IMR-90 (cell line): ENCODE data around the gene KRTAP10-11. TPM values are rescaled to one million over a fixed set of nuclear protein-coding genes. Genes with fewer than 3 reads are reported as not detected.

Source experiments
- ATAC-seq: fragments of 200-7000 bp; cut with Tn5 transposase; 2 replicates; pipeline ENCODE4 v1.9.1; 2020; ENCODE audit warnings: low read depth, mild to moderate bottlenecking, moderate library complexity
- BruUV-seq: library from RNA; stranded (reverse); fragments of 400-500 nt; replicated peaks from 2 replicates; lab custom pipeline; 2021; lab: Mats Ljungman, UMichigan
- CTCF ChIA-PET: fragments of 300-600 bp; formaldehyde crosslinking; extraction: SDS; loops from one replicate; lab custom pipeline; 2021; ENCODE audit warnings: antibody characterized with exemption; lab: Yijun Ruan, JAX
- POLR2A ChIA-PET: fragments of 300-600 bp; sonication (Branson Sonifier 250); formaldehyde crosslinking; loops from one replicate; lab custom pipeline; 2022; ENCODE audit warnings: antibody characterized with exemption; ENCODE audit not compliant: unreplicated experiment; lab: Charles Lee
- DNase-seq: peaks from one replicate; pipeline ENCODE4 v3.0.0; 2013
- H2AFZ ChIP-seq: replicated peaks from 2 replicates; pipeline ENCODE3; 2013; ENCODE audit warnings: low read length, mild to moderate bottlenecking; ENCODE audit not compliant: poor library complexity
- H2AK5ac ChIP-seq: 2 replicates; pipeline ENCODE4 v1.6.1; 2013; ENCODE audit warnings: low read depth, low read length, inconsistent platforms
- H2AK9ac ChIP-seq: replicated peaks from 2 replicates; pipeline ENCODE3; 2013; ENCODE audit warnings: mild to moderate bottlenecking, low read depth, low read length, moderate library complexity; ENCODE audit not compliant: poor library complexity
- H2BK120ac ChIP-seq: 2 replicates; pipeline ENCODE4 v1.6.1; 2013; ENCODE audit warnings: low read depth, low read length, inconsistent platforms
- H2BK15ac ChIP-seq: 3 replicates; pipeline ENCODE4 v1.6.1; 2013; ENCODE audit warnings: low read depth, low read length, inconsistent platforms
- H2BK20ac ChIP-seq: 2 replicates; pipeline ENCODE4 v1.6.1; 2013; ENCODE audit warnings: low read depth, mild to moderate bottlenecking, inconsistent platforms, low read length, moderate library complexity
- H2BK5ac ChIP-seq: 2 replicates; pipeline ENCODE4 v1.6.1; 2013; ENCODE audit warnings: mild to moderate bottlenecking, low read depth, low read length, inconsistent platforms; ENCODE audit not compliant: poor library complexity, severe bottlenecking
- H3K14ac ChIP-seq: replicated peaks from 2 replicates; pipeline ENCODE4 v1.6.1; 2013; ENCODE audit warnings: low read depth, low read length, inconsistent platforms
- H3K18ac ChIP-seq: 2 replicates; pipeline ENCODE4 v1.6.1; 2013; ENCODE audit warnings: low read depth, low read length, control low read depth
- H3K23ac ChIP-seq: 2 replicates; pipeline ENCODE4 v1.6.1; 2013; ENCODE audit warnings: low read depth, low read length, inconsistent platforms
- H3K27ac ChIP-seq: 2 replicates; pipeline ENCODE4 v1.5.1; 2013; ENCODE audit warnings: mild to moderate bottlenecking, control low read depth, low read length; ENCODE audit not compliant: insufficient read depth
- H3K27me3 ChIP-seq: 2 replicates; pipeline ENCODE4 v1.6.1; 2013; ENCODE audit warnings: low read length; ENCODE audit not compliant: control insufficient read depth, insufficient read depth
- H3K36me3 ChIP-seq: 2 replicates; pipeline ENCODE4 v1.6.1; 2013; ENCODE audit warnings: low read length, mixed read lengths; ENCODE audit not compliant: control insufficient read depth, insufficient read depth
- H3K4ac ChIP-seq: 2 replicates; pipeline ENCODE4 v1.6.1; 2013; ENCODE audit warnings: low read depth, low read length, inconsistent platforms
- H3K4me1 ChIP-seq: 2 replicates; pipeline ENCODE4 v1.6.1; 2013; ENCODE audit warnings: low read length, mixed read lengths; ENCODE audit not compliant: control insufficient read depth, insufficient read depth
- H3K4me2 ChIP-seq: 2 replicates; pipeline ENCODE4 v1.6.1; 2013; ENCODE audit warnings: low read depth, mild to moderate bottlenecking, control low read depth, low read length, moderate library complexity
- H3K4me3 ChIP-seq: 2 replicates; pipeline ENCODE4 v1.5.1; 2013; ENCODE audit warnings: low read depth, mild to moderate bottlenecking, control low read depth, low read length, moderate library complexity; ENCODE audit not compliant: insufficient read depth
- H3K56ac ChIP-seq: 2 replicates; pipeline ENCODE4 v1.6.1; 2013; ENCODE audit warnings: low read length, inconsistent platforms; ENCODE audit not compliant: insufficient read depth; ENCODE audit errors: extremely low read depth
- H3K79me1 ChIP-seq, 2 experiments: 2 replicates each; pipeline ENCODE4 v1.6.1; 2013; ENCODE audit warnings: low read length in 2 of 2, inconsistent platforms in 1 of 2, low read depth in 1 of 2
- H3K9ac ChIP-seq: 2 replicates; pipeline ENCODE4 v1.6.1; 2013; ENCODE audit warnings: low read depth, low read length, control low read depth
- H3K9me1 ChIP-seq: 2 replicates; pipeline ENCODE4 v1.6.1; 2013; ENCODE audit warnings: low read length, inconsistent platforms; ENCODE audit not compliant: insufficient read depth
- H3K9me3 ChIP-seq: 2 replicates; pipeline ENCODE4 v1.6.1; 2013; ENCODE audit warnings: low read length; ENCODE audit not compliant: control insufficient read depth, insufficient read depth
- H4K20me1 ChIP-seq: 2 replicates; pipeline ENCODE4 v1.6.1; 2013; ENCODE audit warnings: low read length, inconsistent platforms; ENCODE audit not compliant: insufficient read depth
- H4K5ac ChIP-seq: 2 replicates; pipeline ENCODE4 v1.6.1; 2013; ENCODE audit warnings: mild to moderate bottlenecking, low read depth, low read length, control low read depth
- H4K8ac ChIP-seq, 2 experiments: 2 replicates each; pipeline ENCODE4 v1.6.1; 2013; ENCODE audit warnings: low read depth in 2 of 2, low read length in 2 of 2, control low read depth in 1 of 2, inconsistent platforms in 1 of 2
- H4K91ac ChIP-seq: 2 replicates; pipeline ENCODE4 v1.6.1; 2013; ENCODE audit warnings: low read depth, low read length, inconsistent platforms; ENCODE audit not compliant: insufficient read depth
- CHD1 ChIP-seq: IDR thresholded peaks from 2 replicates; pipeline ENCODE4 v1.6.1; 2012; ENCODE audit warnings: low read depth, low read length, improper control_type of control experiment
- FOS ChIP-seq: fragments of 150-350 bp; IDR thresholded peaks from 2 replicates; pipeline ENCODE4 v1.6.1; 2016; ENCODE audit warnings: low read depth, low read length
- WGBS, 2 experiments: methylation state at CpG; one replicate each; pipeline versions ENCODE4 v1.1.5 to v1.1.7; 2013; ENCODE audit warnings: missing lambda C conversion rate in 2 of 2; ENCODE audit not compliant: insufficient read length in 1 of 2; ENCODE audit errors: extremely low coverage in 2 of 2; 5-methylcytosine and 5-hydroxymethylcytosine counted together
- dilution Hi-C: fragments of 300-500 bp; cut with HindIII; formaldehyde crosslinking; loops from one replicate; pipeline ENCODE4 v1.14.3; 2018; ENCODE audit warnings: low sequenced_read_pairs; ENCODE audit not compliant: unreplicated experiment
- in situ Hi-C: fragments of 300-500 bp; cut with MboI; formaldehyde crosslinking; loops from 3 replicates; pipeline ENCODE4 v1.14.3; 2019; ENCODE audit warnings: low sequenced_read_pairs, inconsistent platforms, mixed read lengths
- intact Hi-C: fragments of 100-400 bp; cut with micrococcal nuclease; formaldehyde crosslinking; loops from 2 replicates; pipeline ENCODE4 v1.10.0; 2022
- polyA plus RNA-seq, 3 experiments: library from polyadenylated mRNA; depleted of rRNA; stranded (reverse); fragments of >200 nt; gene quantifications; 2 replicates each; pipeline ENCODE4 v1.2.3, GENCODE V29; 2012; ENCODE audit warnings: low replicate concordance in 1 of 3
- total RNA-seq: library from RNA; depleted of rRNA; stranded (reverse); fragments of >200 nt; gene quantifications from 2 replicates; pipeline ENCODE4 v1.2.3, GENCODE V29; 2012
- TF ChIP-seq, protein P1 (sequence below): fragments of 150-350 bp; IDR thresholded peaks from 2 replicates; pipeline ENCODE4 v1.6.1; 2016; ENCODE audit warnings: low read depth, mild to moderate bottlenecking, low read length, moderate library complexity, borderline replicate concordance

Gene KRTAP10-11
- total and polyA plus RNA-seq, 2 of the 4 experiments (the other 2 are of a cell fraction), result not detected

- H4K91ac ChIP-seq, result no peak overlapping the region
- no peaks in the 10 kb centered on the region for H3K79me1 ChIP-seq
- no peak overlapping the region for H3K4ac ChIP-seq
- no peak overlapping the region for H2AK5ac ChIP-seq
- H3K36me3 ChIP-seq, result no peaks in the 10 kb centered on the region
- no peaks in the 10 kb centered on the region; the same call in 1 of the 2 replicates for H3K27me3 ChIP-seq
- H3K18ac ChIP-seq, result no peak overlapping the region
- ChIA-PET POLR2A (no interaction called here), CTCF (no interaction called here)
- H2BK120ac ChIP-seq, result no peak overlapping the region
- in situ Hi-C loops (no loop called here), intact Hi-C loops (no loop called here), dilution Hi-C loops (no loop called here)
- H4K5ac ChIP-seq, result no peak overlapping the region
- no peak overlapping the region for H3K14ac ChIP-seq
- no peak overlapping the region for H3K4me2 ChIP-seq
- no TSS peak for BruUV-seq
- H2BK5ac ChIP-seq, result no peak overlapping the region
- H3K27ac ChIP-seq, result no peak overlapping the region
- H3K9me1 ChIP-seq, result no peaks in the 10 kb centered on the region
- ATAC-seq (no peak), DNase-seq (no peak)
- H2BK15ac ChIP-seq, result no peak overlapping the region
- TF ChIP-seq, protein P1, sequence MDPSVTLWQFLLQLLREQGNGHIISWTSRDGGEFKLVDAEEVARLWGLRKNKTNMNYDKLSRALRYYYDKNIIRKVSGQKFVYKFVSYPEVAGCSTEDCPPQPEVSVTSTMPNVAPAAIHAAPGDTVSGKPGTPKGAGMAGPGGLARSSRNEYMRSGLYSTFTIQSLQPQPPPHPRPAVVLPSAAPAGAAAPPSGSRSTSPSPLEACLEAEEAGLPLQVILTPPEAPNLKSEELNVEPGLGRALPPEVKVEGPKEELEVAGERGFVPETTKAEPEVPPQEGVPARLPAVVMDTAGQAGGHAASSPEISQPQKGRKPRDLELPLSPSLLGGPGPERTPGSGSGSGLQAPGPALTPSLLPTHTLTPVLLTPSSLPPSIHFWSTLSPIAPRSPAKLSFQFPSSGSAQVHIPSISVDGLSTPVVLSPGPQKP, result no peak
- no peak for TF ChIP-seq FOS
- no peak for TF ChIP-seq CHD1
- peaks cover 6% of the 10 kb centered on the region for H3K9me3 ChIP-seq
- H3K56ac ChIP-seq, result no peak overlapping the region
- no peaks in the 10 kb centered on the region for H4K20me1 ChIP-seq
- 12% methylated on average over 6 of the region's 8 CpGs; no CpG with 5 or more reads in 1 of the 2 experiments for WGBS, 2 experiments
- no peak overlapping the region for H2BK20ac ChIP-seq
- H3K4me3 ChIP-seq, result no peak overlapping the region
- H2AK9ac ChIP-seq, result no peak overlapping the region
- H3K4me1 ChIP-seq, result no peaks in the 10 kb centered on the region
- H3K23ac ChIP-seq, result no peak overlapping the region
- no peak overlapping the region for H2AFZ ChIP-seq
- H3K9ac ChIP-seq, result no peak overlapping the region
- no peak overlapping the region for H4K8ac ChIP-seq
Measured at GRCh38 chr21:44647222-44647552, 973 bp downstream of the KRTAP10-11 start.
